NCI-H2081 (cell line): ENCODE results near the gene TNFRSF9.
A peak's percentile ranks its signal among the peaks of the same experiment; 100 is the strongest.

ENCODE experiments used
- DNase-seq, 2 experiments: peaks; one replicate each; lab custom pipeline; 2025; lab: John Stamatoyannopoulos, UW

TNFRSF9 gene

GRCh38 chr1:7916501-7916830 lies 24.2 kb downstream of the TNFRSF9 start:
- no peak for DNase-seq

- no peak for DNase-seq
Measured at GRCh38 chr1:7915826-7916500, 24.7 kb downstream of the TNFRSF9 start.

- no peak for DNase-seq
Measured at GRCh38 chr1:7912743-7913557, 27.7 kb downstream of the TNFRSF9 start.

GRCh38 chr1:7912145-7912544 lies 28.5 kb downstream of the TNFRSF9 start:
- no peak for DNase-seq

- no peak for DNase-seq
Measured at GRCh38 chr1:7905262-7905661, 35.4 kb downstream of the TNFRSF9 start.

GRCh38 chr1:7902478-7903085 lies 38.1 kb downstream of the TNFRSF9 start:
- DNase-seq = peak; percentile 76 to 82

GRCh38 chr1:7899741-7900140 lies 40.9 kb downstream of the TNFRSF9 start:
- no peak for DNase-seq

- no peak for DNase-seq
Measured at GRCh38 chr1:7898962-7899361, 41.7 kb downstream of the TNFRSF9 start.

- no peak for DNase-seq
Measured at GRCh38 chr1:7896994-7897393, 43.6 kb downstream of the TNFRSF9 start.

- no peak for DNase-seq
Measured at GRCh38 chr1:7893529-7894180, 47.0 kb downstream of the TNFRSF9 start.

- DNase-seq = no peak
Measured at GRCh38 chr1:7891804-7892203, 48.8 kb downstream of the TNFRSF9 start.

GRCh38 chr1:7890853-7891252 lies 49.8 kb downstream of the TNFRSF9 start:
- no peak for DNase-seq

- DNase-seq = no peak
Measured at GRCh38 chr1:7888248-7889081, 52.2 kb downstream of the TNFRSF9 start.

GRCh38 chr1:7886405-7886745 lies 54.3 kb downstream of the TNFRSF9 start:
- DNase-seq = peak; percentile 20 to 70

GRCh38 chr1:7885513-7886404 lies 54.9 kb downstream of the TNFRSF9 start:
- DNase-seq = no peak

- DNase-seq = no peak
Measured at GRCh38 chr1:7884757-7885156, 55.9 kb downstream of the TNFRSF9 start.

GRCh38 chr1:7879228-7879627 lies 61.4 kb downstream of the TNFRSF9 start:
- no peak for DNase-seq

- no peak for DNase-seq
Measured at GRCh38 chr1:7878027-7878426, 62.6 kb downstream of the TNFRSF9 start.

- no peak for DNase-seq
Measured at GRCh38 chr1:7873801-7874795, 66.5 kb downstream of the TNFRSF9 start.

GRCh38 chr1:7871136-7871535 lies 69.5 kb downstream of the TNFRSF9 start:
- no peak for DNase-seq
